ENCODE measurements around the gene FBXL13. TPM values are rescaled to one million over a fixed set of nuclear protein-coding genes. Genes with fewer than 3 reads are reported as not detected.
A peak's percentile ranks its signal among the peaks of the same experiment; 100 is the strongest.
"Not testable (repeated sequence)": the region's sequence is repeated elsewhere in the genome, so short reads cannot be mapped to it uniquely, and the experiment has no call there.

Gene FBXL13
- total RNA-seq, 1 experiment from 2014 or later, result 0.35 TPM

DNA sequence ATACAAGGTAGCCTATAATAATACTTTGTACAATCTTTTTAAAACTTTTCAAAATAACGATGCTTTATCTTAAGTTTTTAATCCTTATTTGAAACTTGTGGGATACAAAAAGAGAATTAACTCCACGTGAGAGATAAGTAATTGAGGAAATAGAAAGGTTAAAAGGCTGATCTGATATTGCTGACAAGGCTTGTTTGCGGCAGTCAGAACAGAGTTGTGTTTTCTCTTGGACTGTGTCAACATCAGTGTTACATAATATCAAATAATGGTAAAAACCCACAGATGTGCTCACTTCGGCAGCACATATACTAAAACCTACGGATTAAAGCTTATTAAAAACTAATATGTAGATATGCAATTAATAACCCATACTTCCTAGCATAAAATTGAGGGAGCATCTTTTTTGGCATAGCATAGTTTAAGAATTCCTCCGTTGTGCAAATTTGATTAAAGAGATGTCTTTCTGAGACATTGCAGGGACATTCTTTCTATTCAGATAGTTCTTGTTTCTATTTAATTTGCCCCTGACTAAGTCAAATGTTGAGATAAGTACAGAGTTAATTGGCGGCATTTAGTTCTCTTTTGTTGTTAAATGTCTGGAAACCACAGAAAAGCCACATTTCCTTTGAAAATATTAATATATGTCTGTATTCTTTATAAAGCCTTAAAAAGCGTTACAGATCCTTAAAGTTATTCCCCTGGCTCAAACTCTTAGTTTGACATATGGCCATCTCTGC lies 262.5 kb downstream of the FBXL13 start:
- H3K36me3 Mint-ChIP-seq (ENCODE audit: insufficient read depth, unreplicated experiment), result peaks cover 13% of the 10 kb centered on the region
- no TSS peak for BruUV-seq (replicated peaks)
- no peak overlapping the region for H3K4me3 Mint-ChIP-seq (ENCODE audit: unreplicated experiment)
- POLR2A ChIA-PET, result no interaction called here
- CTCF ChIA-PET, result no interaction called here
- no peaks in the 10 kb centered on the region for H3K27me3 Mint-ChIP-seq (ENCODE audit: insufficient read depth, unreplicated experiment)
- no peak overlapping the region for H3K27ac Mint-ChIP-seq (ENCODE audit: low read depth, unreplicated experiment)
- no peak for DNase-seq (ENCODE audit: unreplicated experiment)
- TF ChIP-seq, protein P1, sequence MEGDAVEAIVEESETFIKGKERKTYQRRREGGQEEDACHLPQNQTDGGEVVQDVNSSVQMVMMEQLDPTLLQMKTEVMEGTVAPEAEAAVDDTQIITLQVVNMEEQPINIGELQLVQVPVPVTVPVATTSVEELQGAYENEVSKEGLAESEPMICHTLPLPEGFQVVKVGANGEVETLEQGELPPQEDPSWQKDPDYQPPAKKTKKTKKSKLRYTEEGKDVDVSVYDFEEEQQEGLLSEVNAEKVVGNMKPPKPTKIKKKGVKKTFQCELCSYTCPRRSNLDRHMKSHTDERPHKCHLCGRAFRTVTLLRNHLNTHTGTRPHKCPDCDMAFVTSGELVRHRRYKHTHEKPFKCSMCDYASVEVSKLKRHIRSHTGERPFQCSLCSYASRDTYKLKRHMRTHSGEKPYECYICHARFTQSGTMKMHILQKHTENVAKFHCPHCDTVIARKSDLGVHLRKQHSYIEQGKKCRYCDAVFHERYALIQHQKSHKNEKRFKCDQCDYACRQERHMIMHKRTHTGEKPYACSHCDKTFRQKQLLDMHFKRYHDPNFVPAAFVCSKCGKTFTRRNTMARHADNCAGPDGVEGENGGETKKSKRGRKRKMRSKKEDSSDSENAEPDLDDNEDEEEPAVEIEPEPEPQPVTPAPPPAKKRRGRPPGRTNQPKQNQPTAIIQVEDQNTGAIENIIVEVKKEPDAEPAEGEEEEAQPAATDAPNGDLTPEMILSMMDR (IDR thresholded peaks at IDR 0.05; ENCODE audit: unreplicated experiment), result no peak
- H3K9me3 Mint-ChIP-seq (ENCODE audit: unreplicated experiment), result no peaks in the 10 kb centered on the region
- intact Hi-C loops (cut with micrococcal nuclease), result no loop called here
- H3K4me1 Mint-ChIP-seq (ENCODE audit: insufficient read depth, unreplicated experiment), result peaks cover 9% of the 10 kb centered on the region

DNA sequence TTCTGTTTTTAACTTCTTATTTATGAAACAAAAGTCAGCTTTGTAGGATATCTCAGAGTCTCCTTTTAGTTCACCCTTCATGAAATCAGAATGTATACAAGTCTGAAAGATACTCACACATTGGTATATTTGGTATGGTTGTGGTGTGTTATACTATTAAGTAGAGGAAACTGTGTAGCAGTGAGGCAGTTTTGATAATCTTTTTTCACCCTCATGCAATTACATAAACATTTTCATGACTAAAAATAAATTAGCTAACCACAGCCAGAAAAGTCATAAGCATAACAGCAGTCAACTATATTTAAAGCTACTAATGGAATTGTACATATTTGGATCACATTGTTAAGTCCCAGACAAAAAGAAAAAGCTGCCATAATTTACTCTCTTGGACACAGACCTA lies 263.7 kb downstream of the FBXL13 start:
- intact Hi-C loops (cut with micrococcal nuclease), result no loop called here
- H3K36me3 Mint-ChIP-seq (ENCODE audit: insufficient read depth, unreplicated experiment), result peaks cover 11% of the 10 kb centered on the region
- BruUV-seq (replicated peaks), result no TSS peak
- no peak for DNase-seq (ENCODE audit: unreplicated experiment)
- CTCF ChIA-PET, result no interaction called here
- TF ChIP-seq, protein P1 (IDR thresholded peaks at IDR 0.05; ENCODE audit: unreplicated experiment), result no peak
- no peaks in the 10 kb centered on the region for H3K27me3 Mint-ChIP-seq (ENCODE audit: insufficient read depth, unreplicated experiment)
- peaks cover 9% of the 10 kb centered on the region for H3K4me1 Mint-ChIP-seq (ENCODE audit: insufficient read depth, unreplicated experiment)
- no peak overlapping the region for H3K4me3 Mint-ChIP-seq (ENCODE audit: unreplicated experiment)
- POLR2A ChIA-PET, result interaction anchor here (0.5 to 1.1 kb wide), 2 partner anchors 16 to 486 kb away, joined by 3 to 4 read pairs; partner anchors contain the start of gene PMPCB
- H3K9me3 Mint-ChIP-seq (ENCODE audit: unreplicated experiment), result no peaks in the 10 kb centered on the region
- H3K27ac Mint-ChIP-seq (ENCODE audit: low read depth, unreplicated experiment), result no peak overlapping the region

DNA sequence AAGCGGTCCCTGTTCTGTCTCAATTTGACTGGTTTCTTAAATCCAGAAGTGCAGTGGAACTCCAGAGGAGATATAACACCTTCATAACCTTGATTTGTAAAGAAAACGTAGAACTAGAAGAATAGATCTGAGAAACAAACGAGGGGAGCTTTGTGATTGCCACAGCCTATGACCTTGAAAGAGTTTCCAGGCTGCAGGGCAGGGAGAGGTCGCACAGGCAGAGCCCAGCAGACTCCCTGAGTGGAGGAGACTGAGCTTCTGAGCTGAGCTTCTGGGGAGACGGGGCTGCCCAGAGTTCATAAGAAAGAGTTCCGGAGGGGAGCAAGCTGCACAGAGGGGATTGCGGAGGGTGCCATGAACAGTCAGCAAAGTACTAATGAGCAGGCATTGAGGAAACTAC lies 268.0 kb downstream of the FBXL13 start:
- Mint-ChIP-seq H3K4me3 (ENCODE audit: unreplicated experiment) (no peak overlapping the region), H3K27me3 (ENCODE audit: insufficient read depth, unreplicated experiment) (no peaks in the 10 kb centered on the region), H3K4me1 (ENCODE audit: insufficient read depth, unreplicated experiment) (no peaks in the 10 kb centered on the region), H3K27ac (ENCODE audit: low read depth, unreplicated experiment) (no peak overlapping the region), H3K36me3 (ENCODE audit: insufficient read depth, unreplicated experiment) (peaks cover 11% of the 10 kb centered on the region), H3K9me3 (ENCODE audit: unreplicated experiment) (peaks cover 9% of the 10 kb centered on the region)
- intact Hi-C loops (cut with micrococcal nuclease), result no loop called here
- ChIA-PET POLR2A (no interaction called here), CTCF (no interaction called here)
- no peak for DNase-seq (ENCODE audit: unreplicated experiment)
- TF ChIP-seq, protein P1 (IDR thresholded peaks at IDR 0.05; ENCODE audit: unreplicated experiment), result no peak
- BruUV-seq (replicated peaks), result no TSS peak

DNA sequence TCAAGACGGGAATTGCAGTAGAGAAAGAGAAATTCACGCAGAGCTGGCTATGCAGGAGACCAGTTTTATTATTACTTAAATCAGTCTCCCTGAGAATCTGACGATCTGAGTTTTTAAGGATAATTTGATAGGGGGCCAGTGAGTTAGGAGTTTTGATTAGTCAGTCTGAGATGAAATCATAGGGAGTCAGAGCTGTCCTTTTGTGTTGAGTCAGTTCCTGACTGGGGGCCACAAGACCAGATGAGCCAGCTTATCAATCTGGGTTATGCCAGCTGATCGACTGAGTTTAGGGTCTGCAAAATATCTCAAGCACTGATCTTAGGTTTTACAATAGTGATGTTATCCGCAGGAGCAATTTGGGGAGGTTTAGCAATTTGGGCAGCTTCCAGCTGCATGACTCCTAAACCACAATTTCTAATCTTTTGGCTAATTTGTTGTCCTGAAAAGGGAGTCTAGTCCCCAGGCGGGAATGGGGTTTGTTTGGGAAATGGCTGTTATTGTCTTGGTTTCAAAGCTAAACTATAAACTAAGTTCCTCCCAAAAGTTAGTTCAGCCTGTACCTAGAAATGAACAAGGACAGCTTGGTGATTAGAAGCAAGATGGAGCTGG lies 278.5 kb downstream of the FBXL13 start:
- BruUV-seq (replicated peaks); CTCF ChIA-PET; H3K27me3 Mint-ChIP-seq (ENCODE audit: insufficient read depth, unreplicated experiment); H3K27ac Mint-ChIP-seq (ENCODE audit: low read depth, unreplicated experiment); intact Hi-C loops (cut with micrococcal nuclease); H3K4me3 Mint-ChIP-seq (ENCODE audit: unreplicated experiment); POLR2A ChIA-PET; H3K4me1 Mint-ChIP-seq (ENCODE audit: insufficient read depth, unreplicated experiment); H3K36me3 Mint-ChIP-seq (ENCODE audit: insufficient read depth, unreplicated experiment): not testable (repeated sequence)
- H3K9me3 Mint-ChIP-seq (ENCODE audit: unreplicated experiment), result peaks cover 15% of the 10 kb centered on the region
- peak; percentile 8 for DNase-seq (ENCODE audit: unreplicated experiment)

DNA sequence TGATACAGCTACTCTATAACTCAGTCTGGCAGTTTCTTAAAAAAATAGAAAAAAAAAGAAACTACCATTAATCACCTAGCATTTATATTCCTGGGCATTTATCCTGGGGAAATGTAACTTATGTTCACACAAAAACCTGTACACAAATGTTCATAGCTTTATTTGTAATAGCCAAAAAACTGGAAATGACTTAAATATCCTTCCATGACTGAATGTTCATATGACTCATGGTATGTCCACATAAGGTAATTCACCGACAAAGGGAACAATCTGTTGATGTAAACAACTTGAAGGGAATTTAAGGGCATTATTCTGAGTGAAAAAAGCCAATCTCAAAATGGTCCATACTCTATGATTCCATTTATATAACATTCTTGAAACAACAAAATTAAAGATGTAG lies 280.0 kb downstream of the FBXL13 start:
- H3K27ac Mint-ChIP-seq (ENCODE audit: low read depth, unreplicated experiment); H3K4me3 Mint-ChIP-seq (ENCODE audit: unreplicated experiment); POLR2A ChIA-PET: not testable (repeated sequence)

DNA sequence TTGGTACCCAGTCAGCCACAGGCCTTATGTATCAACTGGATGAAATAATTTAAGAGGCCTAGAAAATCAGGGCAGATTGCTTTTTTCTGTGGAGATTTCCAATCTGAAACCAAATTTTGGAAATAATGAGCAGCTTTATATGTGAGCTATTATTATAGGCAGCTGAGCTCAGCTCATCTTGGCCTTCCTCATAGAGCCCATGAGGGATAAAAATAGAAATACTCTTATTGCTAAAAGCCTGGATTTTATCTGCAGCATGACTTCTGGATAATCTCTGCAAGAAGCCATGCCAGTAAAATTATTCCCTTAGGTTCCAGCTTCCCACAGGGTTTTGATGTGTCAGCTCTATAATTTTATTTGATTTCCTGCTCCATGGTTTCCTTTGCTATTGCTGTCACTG lies 282.8 kb downstream of the FBXL13 start:
- CTCF ChIA-PET; H3K4me1 Mint-ChIP-seq (ENCODE audit: insufficient read depth, unreplicated experiment); H3K27ac Mint-ChIP-seq (ENCODE audit: low read depth, unreplicated experiment); H3K9me3 Mint-ChIP-seq (ENCODE audit: unreplicated experiment); intact Hi-C loops (cut with micrococcal nuclease); DNase-seq (ENCODE audit: unreplicated experiment); BruUV-seq (replicated peaks); H3K27me3 Mint-ChIP-seq (ENCODE audit: insufficient read depth, unreplicated experiment); H3K4me3 Mint-ChIP-seq (ENCODE audit: unreplicated experiment); H3K36me3 Mint-ChIP-seq (ENCODE audit: insufficient read depth, unreplicated experiment); POLR2A ChIA-PET: not testable (repeated sequence)

More for the DNA sequence above, 280.0 kb downstream of the FBXL13 start:
- CTCF ChIA-PET; H3K4me1 Mint-ChIP-seq (ENCODE audit: insufficient read depth, unreplicated experiment); H3K36me3 Mint-ChIP-seq (ENCODE audit: insufficient read depth, unreplicated experiment); H3K27me3 Mint-ChIP-seq (ENCODE audit: insufficient read depth, unreplicated experiment); BruUV-seq (replicated peaks); intact Hi-C loops (cut with micrococcal nuclease); H3K9me3 Mint-ChIP-seq (ENCODE audit: unreplicated experiment): not testable (repeated sequence)
- DNase-seq (ENCODE audit: unreplicated experiment), result peak; percentile 15

DNA sequence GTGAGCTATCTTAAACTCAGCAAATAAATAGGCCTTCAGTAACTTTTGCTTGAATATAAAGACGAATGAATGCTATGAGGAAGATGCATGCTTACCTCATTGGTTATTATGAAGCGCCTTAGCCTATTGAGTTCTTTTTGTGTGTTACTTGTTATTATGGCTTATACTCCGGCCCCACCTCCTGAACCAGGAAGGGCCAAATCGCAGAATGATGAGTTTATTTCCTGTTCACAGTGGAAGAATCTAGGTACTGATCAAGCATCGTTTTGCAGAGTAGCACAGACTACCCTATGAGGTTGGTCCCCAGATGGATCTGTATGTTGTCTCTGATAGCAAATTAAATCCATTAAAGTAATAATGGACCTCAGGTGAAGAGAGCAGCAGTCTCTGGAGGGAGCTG lies 283.2 kb downstream of the FBXL13 start:
- CTCF ChIA-PET, result not testable (repeated sequence)

More for the DNA sequence above, 283.2 kb downstream of the FBXL13 start:
- DNase-seq (ENCODE audit: unreplicated experiment); H3K9me3 Mint-ChIP-seq (ENCODE audit: unreplicated experiment); H3K27ac Mint-ChIP-seq (ENCODE audit: low read depth, unreplicated experiment); H3K4me1 Mint-ChIP-seq (ENCODE audit: insufficient read depth, unreplicated experiment); H3K36me3 Mint-ChIP-seq (ENCODE audit: insufficient read depth, unreplicated experiment); intact Hi-C loops (cut with micrococcal nuclease); H3K27me3 Mint-ChIP-seq (ENCODE audit: insufficient read depth, unreplicated experiment); BruUV-seq (replicated peaks); POLR2A ChIA-PET; H3K4me3 Mint-ChIP-seq (ENCODE audit: unreplicated experiment): not testable (repeated sequence)

Measured in MCF 10A (cell line).